Measurements from ENCODE around the gene TMEM87A. TPM values are rescaled to one million over a fixed set of nuclear protein-coding genes. Genes with fewer than 3 reads are reported as not detected.
A peak's percentile ranks its signal among the peaks of the same experiment; 100 is the strongest.

TMEM87A gene
- total and polyA plus RNA-seq, 2 of the 8 experiments (the other 6 are each of a cell fraction or from before 2014, with no cell fraction given) = 15.2 to 33.1 TPM

GRCh38 chr15:42207674-42208579, 65.3 kb downstream of the TMEM87A start, which contains the start of gene VPS39:
TSS of gene VPS39 (minus strand) at chr15:42208304. CDS start at chr15:42208153, 151 bp downstream.
- H4K8ac ChIP-seq (ENCODE audit: extremely low read depth, insufficient read depth, low read length) = peak within 1 kb of the TSS; percentile 95
- DNase-seq (ENCODE audit: low read depth in 1 of 2, low spot score in 2 of 2) (peak; percentile 41 to 86), FAIRE-seq (peak; percentile 66)
- no peak within 1 kb of the TSS for H2BK120ac ChIP-seq (replicated peaks; ENCODE audit: low read depth, low read length)
- H2BK20ac ChIP-seq (ENCODE audit: low read length) = no peak within 1 kb of the TSS
- peak within 1 kb of the TSS; percentile 57 for H3K27ac ChIP-seq (ENCODE audit: low read depth, low read length)
- peak within 1 kb of the TSS; percentile 58 to 75 for H3K4me2 ChIP-seq (ENCODE audit: insufficient read depth in 1 of 2, low read depth in 2 of 2, low read length in 2 of 2)
- H3K4me3 ChIP-seq (ENCODE audit: extremely low read depth in 1 of 4, insufficient read depth in 2 of 4, low read depth in 3 of 4, low read length in 4 of 4) = peak within 1 kb of the TSS; percentile 49 to 95 (median 93)
- no peak within 1 kb of the TSS for H2BK15ac ChIP-seq (ENCODE audit: low read length)
- peaks cover 0 to 18% of the 10 kb centered on the region in 2 experiments; a peak in 3 of 4 replicates for H3K79me2 ChIP-seq (ENCODE audit: control insufficient read depth in 1 of 2, insufficient read depth in 2 of 2, low read length in 2 of 2)
- H3K9me3 ChIP-seq (ENCODE audit: insufficient read depth in 2 of 2, low read depth in 1 of 2, low read length in 1 of 2) = no peaks in the 10 kb centered on the region
- peaks cover 0 to 2% of the 10 kb centered on the region in 2 experiments for H4K20me1 ChIP-seq (replicated peaks in 1 of 2; ENCODE audit: control insufficient read depth in 1 of 2, insufficient read depth in 2 of 2, low read length in 2 of 2)
- WGBS, 2 experiments (ENCODE audit: extremely low coverage in 1 of 2, insufficient coverage in 1 of 2, insufficient read length in 1 of 2, insufficient replicate concordance in 2 of 2, low coverage in 1 of 2, low lambda C conversion rate in 2 of 2, missing lambda C conversion rate in 1 of 2) = 3% methylated on average over 45 of the region's 45 CpGs; no CpG with 5 or more reads in 1 of the 2 experiments
- 0 out of 2 replicates have a peak, but pooled peaks cover 5% of the 10 kb centered on the region for H3K23me2 ChIP-seq (ENCODE audit: low read depth, low read length)
- no peak within 1 kb of the TSS for H3K14ac ChIP-seq (ENCODE audit: insufficient read length)
- no peak within 1 kb of the TSS for H3K23ac ChIP-seq (ENCODE audit: insufficient read length)
- peak within 1 kb of the TSS; percentile 20; the same call in 1 of the 2 replicates for H2BK12ac ChIP-seq (ENCODE audit: low read depth, low read length)
- H3K4ac ChIP-seq (replicated peaks; ENCODE audit: insufficient read length, low read depth, low read length) = peak within 1 kb of the TSS; percentile 61
- H4K91ac ChIP-seq (replicated peaks; ENCODE audit: insufficient read length, low read length) = peak within 1 kb of the TSS; percentile 29
- peaks cover 0 to 6% (median 2%) of the 10 kb centered on the region in 4 experiments; a peak in 3 of 7 replicates for H3K4me1 ChIP-seq (replicated peaks in 1 of 4; ENCODE audit: control insufficient read depth in 3 of 4, insufficient read depth in 4 of 4, low read length in 3 of 4)
- H3K9ac ChIP-seq (replicated peaks in 1 of 4; ENCODE audit: extremely low read depth in 1 of 4, low read depth in 3 of 4, low read length in 3 of 4) = peak within 1 kb of the TSS; percentile 73 to 91 (median 80)
- peak within 1 kb of the TSS; percentile 25 for H4K5ac ChIP-seq (ENCODE audit: insufficient read length, low read depth, low read length)
- POLR2A ChIA-PET (ENCODE audit: partially characterized antibody) = interaction anchor here (0.5 to 2.3 kb wide), 11 partner anchors 9 to 348 kb away, joined by 3 to 10 read pairs (median 3); partner anchors contain the start of genes PLA2G4F and TMEM87A
- peaks cover 4 to 23% (median 18%) of the 10 kb centered on the region in 4 experiments for H3K36me3 ChIP-seq (ENCODE audit: control insufficient read depth in 2 of 4, insufficient read depth in 4 of 4, low read length in 3 of 4)
- CTCF ChIA-PET (ENCODE audit: partially characterized antibody) = interaction anchor here (0.9 to 2.3 kb wide), 5 partner anchors 8 to 181 kb away, joined by 3 to 5 read pairs (median 3); no protein-coding TSS in a partner anchor
- peaks cover 8% of the 10 kb centered on the region for H3K79me1 ChIP-seq (ENCODE audit: low read depth, low read length)
- no peak within 1 kb of the TSS for H2AK5ac ChIP-seq (ENCODE audit: low read depth, low read length)
- no peak within 1 kb of the TSS; the same call in 1 of the 2 replicates for H2BK5ac ChIP-seq (ENCODE audit: low read depth, low read length)
- H3K18ac ChIP-seq (ENCODE audit: extremely low read depth, low read length) = no peak within 1 kb of the TSS
- peak within 1 kb of the TSS; percentile 81 for H2AFZ ChIP-seq (ENCODE audit: low read length)
- H3K56ac ChIP-seq (replicated peaks; ENCODE audit: insufficient read length, low read depth, low read length) = peak within 1 kb of the TSS; percentile 84
- H3K27me3 ChIP-seq (replicated peaks in 1 of 4; ENCODE audit: control insufficient read depth in 3 of 4, extremely low read depth in 1 of 4, insufficient read depth in 3 of 4, low read length in 3 of 4) = no peaks in the 10 kb centered on the region
- TF ChIP-seq YY1 (IDR thresholded peaks at IDR 0.05; ENCODE audit: low read depth, low read length) = 0 out of 2 replicates have a peak, but pooled peaks have one; percentile 46
- TF ChIP-seq NRF1 (IDR thresholded peaks at IDR 0.05; ENCODE audit: low read depth, low read length) = no peak
- no peak for TF ChIP-seq SIRT6 (IDR thresholded peaks at IDR 0.05; ENCODE audit: low read length)
- TF ChIP-seq POLR2A (IDR thresholded peaks at IDR 0.05; ENCODE audit: control extremely low read depth in 1 of 2, low read depth in 2 of 2, low read length in 2 of 2) = peak; percentile 80 to 85
- TF ChIP-seq GABPA (IDR thresholded peaks at IDR 0.05; ENCODE audit: borderline replicate concordance, insufficient read depth, low read length) = peak; percentile 85; the same call in 1 of the 2 replicates
- TF ChIP-seq ASH2L (IDR thresholded peaks at IDR 0.05; ENCODE audit: low read length) = peak; percentile 70
- 0 out of 2 replicates have a peak, but pooled peaks have one; percentile 7 for TF ChIP-seq E2F6 (IDR thresholded peaks at IDR 0.05)
- no peak for TF ChIP-seq CBX8 (IDR thresholded peaks at IDR 0.05; ENCODE audit: borderline replicate concordance, low read depth, low read length)
- peak; percentile 71 for TF ChIP-seq TBP (IDR thresholded peaks at IDR 0.05; ENCODE audit: low read depth, low read length)
- TF ChIP-seq KDM4A (IDR thresholded peaks at IDR 0.05; ENCODE audit: low read depth, low read length, severe bottlenecking) = peak; percentile 82
- 0 out of 2 replicates have a peak, but pooled peaks have one; percentile 26 for TF ChIP-seq CREB1 (IDR thresholded peaks at IDR 0.05)
